ENCODE measurements around the gene SSB.

DNA sequence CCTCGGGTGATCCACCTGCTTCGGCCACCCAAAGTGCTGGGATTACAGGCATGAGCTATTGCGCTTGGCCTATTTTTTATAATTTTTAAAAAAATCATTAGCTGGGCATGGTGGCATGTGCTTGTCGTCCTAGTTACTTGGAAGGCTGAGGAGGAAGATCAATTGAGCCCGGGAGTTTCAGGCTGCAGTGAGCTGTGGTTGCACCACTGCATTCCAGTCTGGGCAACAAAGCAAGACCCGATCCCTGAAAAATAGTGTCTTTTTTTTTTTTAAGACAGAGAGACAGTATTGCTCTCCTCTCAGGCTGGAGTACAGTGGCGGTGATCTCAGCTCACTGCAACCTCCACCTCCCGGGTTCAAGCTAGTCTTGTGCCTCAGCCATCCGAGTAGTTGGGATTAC is 4.8 kb downstream of the SSB start:
- no peak for TF ChIP-seq EHF (CRISPR knock-in tag; IDR thresholded peaks at IDR 0.05)
- no peak for TF ChIP-seq MYC (IDR thresholded peaks at IDR 0.05; ENCODE audit: borderline replicate concordance, low read length)
- no peak for TF ChIP-seq ESRRA (IDR thresholded peaks at IDR 0.05; ENCODE audit: borderline replicate concordance, low read length)
- no peak for TF ChIP-seq CTCF (IDR thresholded peaks at IDR 0.05)
- no peak for TF ChIP-seq RFX5 (IDR thresholded peaks at IDR 0.05)
- TF ChIP-seq FOSL2 (IDR thresholded peaks at IDR 0.05), result no peak
- TF ChIP-seq FOSL2 (CRISPR knock-in tag; IDR thresholded peaks at IDR 0.05), result no peak
- TF ChIP-seq REST (IDR thresholded peaks at IDR 0.05), result no peak
- no peak for TF ChIP-seq JUN (IDR thresholded peaks at IDR 0.05)
- no peak for TF ChIP-seq SMC3 (IDR thresholded peaks at IDR 0.05)

Data from A549 (cell line).